HL-60/S4 treated with phorbol 12-myristate 13-acetate at 8.2 ng/mL for 4 days and 3 days (cell line): ENCODE results near the gene EXOSC9.
"Not testable (repeated sequence)": the region's sequence is repeated elsewhere in the genome, so short reads cannot be mapped to it uniquely, and the experiment has no call there.

ENCODE experiments used
- in situ Hi-C: fragments of 300-500 bp; cut with MboI; formaldehyde crosslinking; loops from 2 replicates; pipeline ENCODE4 v1.15.0; 2022; ENCODE audit warnings: low sequenced_read_pairs

Gene EXOSC9, protein sequence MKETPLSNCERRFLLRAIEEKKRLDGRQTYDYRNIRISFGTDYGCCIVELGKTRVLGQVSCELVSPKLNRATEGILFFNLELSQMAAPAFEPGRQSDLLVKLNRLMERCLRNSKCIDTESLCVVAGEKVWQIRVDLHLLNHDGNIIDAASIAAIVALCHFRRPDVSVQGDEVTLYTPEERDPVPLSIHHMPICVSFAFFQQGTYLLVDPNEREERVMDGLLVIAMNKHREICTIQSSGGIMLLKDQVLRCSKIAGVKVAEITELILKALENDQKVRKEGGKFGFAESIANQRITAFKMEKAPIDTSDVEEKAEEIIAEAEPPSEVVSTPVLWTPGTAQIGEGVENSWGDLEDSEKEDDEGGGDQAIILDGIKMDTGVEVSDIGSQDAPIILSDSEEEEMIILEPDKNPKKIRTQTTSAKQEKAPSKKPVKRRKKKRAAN

DNA sequence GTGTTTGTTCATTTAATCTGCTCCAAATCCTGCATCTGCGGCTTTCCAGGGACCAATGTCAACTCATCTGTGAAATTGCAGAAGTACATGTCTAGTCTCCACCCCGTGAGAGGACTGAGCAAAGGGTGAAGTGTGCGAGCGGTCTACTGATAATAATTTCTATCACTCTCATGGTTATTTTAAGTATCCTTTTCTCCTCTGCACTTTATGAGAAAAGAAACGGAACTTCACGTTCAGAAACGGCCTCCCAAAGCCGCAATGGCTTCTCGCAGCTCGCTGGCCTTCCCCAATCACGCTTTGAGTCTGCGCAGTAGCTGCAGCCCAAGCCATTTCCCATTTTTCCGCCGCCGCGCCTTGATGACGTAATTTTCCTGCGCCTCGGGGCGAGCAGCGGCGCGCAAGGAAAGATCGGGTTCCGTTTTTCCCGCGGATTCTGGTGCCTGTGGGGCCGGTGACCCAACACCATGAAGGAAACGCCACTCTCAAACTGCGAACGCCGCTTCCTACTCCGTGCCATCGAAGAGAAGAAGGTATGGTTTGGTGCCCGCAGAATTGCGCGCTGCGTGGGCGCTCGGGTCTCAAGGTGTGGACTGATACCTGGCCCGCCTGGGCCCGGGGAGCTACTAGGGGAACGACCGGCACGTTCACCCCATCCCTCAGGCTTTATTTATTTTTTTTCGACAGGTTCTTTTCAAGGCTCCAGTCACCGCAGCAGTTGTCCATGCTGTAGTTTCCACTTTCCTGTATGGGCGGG lies at the start of gene EXOSC9:
TSS of gene EXOSC9 (plus strand) at position 363 of the 754 bp plus-strand sequence. CDS start at position 465, 102 bp downstream.
- in situ Hi-C loops = no loop called here

DNA sequence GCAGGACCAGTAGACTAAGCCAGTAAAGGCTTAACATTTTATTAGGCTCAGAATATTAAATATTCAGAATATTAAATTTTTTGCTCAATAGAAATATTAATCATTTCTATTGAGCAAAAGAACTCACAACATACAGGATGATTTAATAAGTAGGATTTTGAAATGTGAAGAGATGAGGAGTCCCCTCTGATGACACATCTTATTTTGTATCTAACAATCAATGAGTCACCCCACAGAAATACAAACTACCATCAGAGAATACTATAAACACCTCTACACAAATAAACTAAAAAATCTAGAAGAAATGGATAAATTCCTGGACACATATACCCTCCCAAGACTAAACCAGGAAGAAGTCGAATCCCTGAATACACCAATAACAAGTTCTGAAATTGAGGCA lies 49.0 kb upstream of the EXOSC9 start:
- in situ Hi-C loops = not testable (repeated sequence)

DNA sequence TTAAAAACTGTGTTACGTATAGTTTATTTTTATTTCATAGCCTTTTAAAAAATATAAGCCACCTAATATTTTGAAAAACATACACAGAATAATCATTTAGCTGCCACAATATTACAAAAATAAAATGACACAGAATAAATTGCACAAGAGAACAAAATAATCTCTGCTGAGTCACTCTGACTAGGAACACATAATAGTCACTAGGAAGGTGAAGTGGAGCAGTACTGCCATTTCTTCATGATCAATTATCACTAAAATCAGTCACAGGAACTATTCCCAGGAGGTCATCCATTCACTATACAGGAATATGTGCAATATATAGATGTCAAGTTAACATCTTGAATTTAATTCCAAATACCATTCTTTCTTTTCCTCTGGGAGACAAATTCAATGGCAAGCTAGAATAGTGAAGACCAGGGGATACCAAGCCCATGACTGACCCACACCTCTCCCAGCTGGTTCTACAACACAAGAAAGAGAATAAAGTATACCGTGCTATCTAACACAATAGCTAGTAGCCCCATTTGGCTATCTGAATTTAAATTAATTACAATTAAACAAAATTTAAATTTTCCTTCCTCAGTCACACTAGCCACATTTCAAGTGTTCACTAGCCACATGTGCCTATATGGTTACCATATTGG lies 42.1 kb upstream of the EXOSC9 start:
- in situ Hi-C loops = no loop called here

DNA sequence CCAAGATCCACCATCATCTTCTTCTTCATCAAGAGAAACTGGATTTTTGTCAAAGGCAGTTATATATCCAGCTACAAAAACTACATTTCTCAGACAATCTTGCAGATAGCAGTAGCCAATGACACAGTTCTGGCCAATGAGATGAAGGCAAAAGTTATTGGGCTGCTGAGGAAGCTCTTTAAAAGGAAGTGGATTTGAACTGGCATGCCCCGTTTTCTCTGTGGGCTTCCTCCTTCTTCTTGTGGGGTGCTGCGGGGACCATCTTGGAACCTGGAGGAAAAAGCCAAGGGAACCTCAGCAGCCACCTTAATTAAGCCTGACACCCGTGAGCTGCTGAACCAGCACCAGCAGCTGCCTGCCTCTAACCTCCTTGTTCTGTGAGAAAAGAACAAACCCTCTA lies 40.9 kb upstream of the EXOSC9 start:
- in situ Hi-C loops = no loop called here

DNA sequence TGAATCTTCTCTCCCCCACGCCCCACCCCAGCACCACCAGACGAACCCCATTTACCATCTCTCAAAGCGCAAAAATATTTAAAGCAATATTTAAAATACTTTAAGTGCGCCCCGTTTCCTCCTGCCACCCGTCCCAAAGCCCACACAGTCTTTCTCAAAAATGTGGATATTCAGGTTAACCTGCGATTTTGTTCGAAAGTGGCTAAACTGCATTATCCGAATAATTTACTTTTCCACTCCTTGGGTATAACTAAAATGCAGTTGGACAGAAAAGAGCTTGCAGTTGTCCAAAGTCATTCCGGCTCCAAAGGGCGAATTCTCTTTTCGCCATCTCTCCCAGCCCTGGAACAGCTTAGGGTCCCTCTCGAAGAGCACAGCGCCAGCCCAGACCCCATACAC lies 36.8 kb upstream of the EXOSC9 start:
- in situ Hi-C loops = no loop called here

DNA sequence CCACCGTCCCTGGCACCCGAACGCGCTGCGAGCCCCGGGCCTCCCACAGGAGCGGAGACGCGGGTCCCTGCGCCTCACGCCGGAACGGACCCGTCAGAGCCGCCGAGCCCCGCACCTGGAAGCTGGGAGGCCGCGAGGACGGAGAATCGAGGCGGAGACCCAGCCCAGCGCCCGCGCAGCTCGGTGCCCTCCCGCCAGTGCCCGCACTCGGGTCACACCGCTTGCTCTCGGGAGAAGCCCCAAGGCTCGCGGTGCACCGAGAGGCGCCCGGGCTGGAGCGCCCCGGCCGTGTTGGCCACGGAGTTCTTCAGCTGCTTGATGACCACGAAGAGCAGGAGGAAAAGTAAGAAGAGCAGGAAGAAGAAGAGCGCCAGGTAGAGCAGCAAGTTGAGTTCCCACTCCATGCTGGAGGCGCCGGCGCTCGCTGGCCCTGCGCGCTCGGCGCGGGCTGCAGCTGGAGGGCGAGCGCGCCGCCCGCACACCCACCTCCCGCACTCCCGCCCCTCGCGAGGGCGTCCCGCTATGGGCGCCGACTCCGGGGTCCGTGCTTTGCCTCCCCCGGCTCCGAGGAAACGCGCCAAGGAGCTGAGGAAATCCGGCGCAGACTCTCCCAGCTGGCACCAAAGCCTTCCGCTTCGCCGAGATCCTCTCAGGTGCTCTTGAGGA lies 36.3 kb upstream of the EXOSC9 start, which contains the start of gene SMIM43:
TSS of gene SMIM43 (minus strand) at position 463 of the 666 bp plus-strand sequence. CDS start at position 404, 59 bp downstream.
- in situ Hi-C loops = no loop called here

DNA sequence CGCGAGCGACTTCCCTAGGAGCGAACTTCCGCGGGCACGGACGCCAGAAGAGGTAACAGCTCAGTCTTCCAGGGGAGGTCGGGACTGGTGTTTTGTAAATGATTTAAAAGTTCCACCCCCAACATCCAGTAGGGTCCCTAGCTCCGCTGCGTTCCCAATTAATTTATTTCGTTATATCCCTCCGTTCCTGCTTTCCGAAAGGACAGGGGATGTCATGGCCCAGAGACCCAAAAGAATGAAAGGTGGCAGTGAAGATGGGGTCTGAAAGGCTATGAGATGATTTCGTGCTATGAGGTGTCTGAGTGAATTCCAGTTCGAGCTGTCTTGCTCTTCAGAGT lies 35.8 kb upstream of the EXOSC9 start:
- in situ Hi-C loops = no loop called here

DNA sequence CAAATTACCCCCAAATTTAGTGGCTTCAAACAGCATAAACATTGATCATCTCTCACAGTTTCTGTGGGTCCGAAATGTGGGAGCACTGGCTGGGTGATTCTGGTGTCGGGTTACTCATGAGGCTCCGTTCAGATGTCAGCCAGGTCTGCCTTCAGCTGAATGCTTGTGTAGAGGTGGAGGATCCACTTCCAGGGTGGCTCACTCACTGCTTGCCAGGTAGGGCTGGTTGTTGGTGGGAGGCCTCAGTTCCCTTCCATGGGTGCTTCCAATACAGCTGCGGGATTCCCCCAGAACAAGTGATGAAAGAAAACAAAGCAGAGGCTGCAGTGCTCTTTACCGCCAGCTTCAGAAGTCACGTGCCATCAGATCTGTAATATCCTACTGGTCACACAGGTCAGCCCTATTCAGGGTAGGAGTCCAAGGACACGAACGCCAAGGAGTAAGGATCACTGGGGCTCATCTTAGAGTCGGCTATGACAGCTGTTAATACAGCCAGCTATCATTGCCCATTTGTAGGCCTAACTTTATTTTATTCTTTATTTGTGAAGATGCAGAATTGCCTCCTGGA lies 35.1 kb upstream of the EXOSC9 start:
- in situ Hi-C loops = no loop called here

DNA sequence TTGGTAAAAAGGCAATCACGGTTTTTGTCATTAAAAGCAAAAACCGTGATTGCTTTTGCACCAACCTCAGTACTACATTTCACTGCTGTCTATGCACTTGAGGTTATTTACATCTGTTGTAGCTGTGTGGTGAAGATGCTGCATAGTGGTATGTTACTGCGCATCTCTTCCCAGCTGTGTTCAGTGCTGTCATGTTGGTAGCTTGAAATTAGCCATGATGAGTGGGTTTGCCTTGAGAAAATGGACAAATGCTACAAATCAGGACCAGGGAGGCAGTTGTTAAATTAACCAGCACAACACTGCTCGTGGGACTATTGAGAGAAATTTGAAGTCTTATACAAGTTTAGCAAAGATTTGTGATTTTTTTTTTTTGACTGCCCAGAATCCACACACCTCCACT lies 34.0 kb upstream of the EXOSC9 start:
- in situ Hi-C loops = no loop called here

DNA sequence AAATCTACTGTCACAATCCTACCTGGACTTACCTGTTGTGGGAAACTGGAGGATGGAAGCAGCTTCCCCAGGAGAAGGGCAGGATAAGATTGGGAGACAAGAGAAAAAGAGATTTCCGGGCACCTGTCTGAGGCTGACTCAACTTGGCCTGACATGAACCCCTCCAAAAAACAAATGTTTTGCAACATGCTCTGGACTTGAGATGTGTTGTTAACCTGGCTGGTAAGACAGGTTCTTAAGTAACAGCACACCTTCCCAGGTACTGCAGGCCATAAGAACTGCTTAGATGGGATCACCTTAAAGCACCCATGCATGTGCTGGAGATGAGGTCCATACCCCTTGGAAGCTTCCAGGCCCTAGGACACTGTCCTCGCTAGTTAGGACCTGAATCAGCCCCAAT lies 31.8 kb upstream of the EXOSC9 start:
- in situ Hi-C loops = no loop called here

DNA sequence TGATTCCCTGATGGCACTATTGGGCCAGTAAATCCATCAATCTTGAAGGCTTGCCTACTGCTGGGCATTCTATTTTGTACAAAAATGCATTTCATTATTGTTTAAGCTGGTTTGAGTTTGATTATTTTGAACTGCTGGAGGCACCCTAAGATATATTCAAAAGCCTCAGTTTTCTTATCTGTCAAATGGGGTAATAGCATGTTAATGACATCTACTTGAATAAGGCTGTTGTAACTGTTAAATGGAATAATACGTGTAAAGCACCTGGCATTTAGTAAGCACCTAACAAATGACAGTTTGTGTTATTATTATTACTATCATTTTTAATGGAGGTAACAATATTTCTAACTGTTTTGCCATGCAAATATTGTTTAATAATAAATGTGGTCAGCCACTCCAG lies 29.3 kb upstream of the EXOSC9 start:
- in situ Hi-C loops = no loop called here

DNA sequence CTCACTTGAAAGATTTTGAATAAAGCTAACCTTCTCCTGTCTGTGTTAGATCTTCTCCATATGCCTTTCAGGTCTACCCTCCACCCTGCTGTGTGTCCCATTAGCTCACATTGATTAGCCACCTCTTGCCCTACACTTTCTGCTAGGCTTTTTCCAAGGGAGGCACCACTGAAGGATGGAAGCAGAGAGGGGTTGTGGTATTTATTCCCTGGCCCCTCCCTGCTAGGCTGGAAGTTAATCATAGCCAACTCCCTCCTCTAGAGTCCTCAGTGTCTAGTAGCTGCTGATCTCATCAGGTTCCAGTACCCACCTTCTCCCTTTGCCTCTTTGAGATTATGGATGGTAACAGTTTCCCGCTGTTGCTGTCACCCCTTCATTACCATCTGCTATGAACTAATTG lies 27.2 kb upstream of the EXOSC9 start:
- in situ Hi-C loops = no loop called here

DNA sequence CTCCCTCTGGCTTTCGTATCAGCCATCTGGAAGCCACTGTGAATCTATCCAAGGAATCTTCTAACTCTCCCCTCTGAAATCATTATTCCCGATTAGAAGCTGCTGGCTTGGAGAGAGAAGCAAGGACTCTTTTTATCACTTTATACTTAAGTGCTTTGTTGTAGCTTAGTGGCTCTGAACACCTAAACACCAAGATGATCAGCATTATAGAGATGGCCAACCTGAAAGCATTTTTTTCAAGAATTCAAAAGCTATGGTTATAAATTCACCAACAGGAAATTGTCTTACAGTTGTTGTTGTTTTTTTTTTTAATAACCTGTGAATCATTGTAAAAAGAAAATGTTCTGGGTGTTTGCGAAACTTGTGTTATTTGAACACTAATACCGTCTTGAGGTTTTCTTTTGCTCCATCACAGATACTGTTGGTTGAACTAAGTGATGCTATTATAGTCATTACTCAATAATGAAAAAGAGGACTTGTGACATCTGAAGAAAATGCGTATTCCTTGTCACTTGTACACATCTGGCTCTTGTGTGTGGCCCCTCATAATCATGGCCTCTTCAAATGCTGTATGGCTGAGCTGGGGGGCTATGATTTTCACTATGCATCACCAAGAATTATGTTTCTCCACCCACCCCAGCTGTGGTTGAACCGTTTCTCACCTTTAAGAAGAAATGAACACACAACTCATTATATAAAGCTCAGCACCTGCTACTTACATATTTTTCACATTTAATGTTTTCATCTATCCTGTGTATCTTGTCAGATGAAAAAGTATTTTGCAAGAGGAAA lies 24.3 kb upstream of the EXOSC9 start:
- in situ Hi-C loops = no loop called here

DNA sequence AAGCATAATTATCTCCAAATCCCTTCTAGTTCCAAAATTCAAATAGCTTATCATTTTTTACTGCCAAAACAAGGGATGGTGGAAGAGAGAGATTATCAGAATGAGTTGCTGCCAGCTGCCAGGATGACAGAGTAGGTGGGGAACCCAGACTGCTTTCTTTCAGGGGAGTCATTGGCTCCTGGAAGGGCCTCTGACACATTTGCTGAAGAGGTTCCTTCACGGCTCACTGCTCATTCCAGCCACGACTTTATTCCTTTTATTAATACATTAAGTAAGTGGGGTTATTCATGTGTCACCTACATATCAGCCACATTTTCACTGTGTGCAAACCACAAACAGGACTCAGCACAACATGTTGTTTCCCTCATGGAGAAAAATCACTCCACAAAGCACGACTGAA lies 23.5 kb upstream of the EXOSC9 start:
- in situ Hi-C loops = no loop called here

DNA sequence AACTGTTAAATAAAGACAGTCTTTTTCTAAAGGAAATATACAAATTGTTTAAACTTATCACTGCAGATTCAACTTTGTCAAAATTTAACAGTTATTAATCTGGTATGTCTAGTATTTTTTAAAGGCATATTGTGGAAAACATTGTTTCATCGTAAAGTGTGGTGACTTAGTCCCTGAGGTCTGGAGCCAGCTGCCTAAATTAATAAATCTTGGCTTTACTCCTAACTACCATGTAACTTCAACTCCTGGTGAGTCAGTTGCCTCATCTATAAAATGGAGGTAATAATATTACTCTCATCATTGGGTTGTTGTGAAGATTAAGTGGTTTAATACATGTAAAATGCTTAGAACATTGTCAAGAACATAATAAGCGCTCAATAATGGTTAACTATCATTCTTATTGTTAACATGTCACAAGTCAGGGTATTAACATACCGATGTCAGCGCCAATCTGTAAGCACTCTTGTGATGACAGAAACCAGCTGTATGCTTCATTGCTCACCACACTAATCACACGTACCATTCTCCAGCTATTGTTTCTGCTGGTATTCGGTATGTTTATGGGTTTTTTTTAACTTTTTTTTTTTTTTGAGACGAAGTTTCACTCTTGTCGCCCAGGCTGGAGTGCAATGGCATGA lies 22.0 kb upstream of the EXOSC9 start:
- in situ Hi-C loops = no loop called here

DNA sequence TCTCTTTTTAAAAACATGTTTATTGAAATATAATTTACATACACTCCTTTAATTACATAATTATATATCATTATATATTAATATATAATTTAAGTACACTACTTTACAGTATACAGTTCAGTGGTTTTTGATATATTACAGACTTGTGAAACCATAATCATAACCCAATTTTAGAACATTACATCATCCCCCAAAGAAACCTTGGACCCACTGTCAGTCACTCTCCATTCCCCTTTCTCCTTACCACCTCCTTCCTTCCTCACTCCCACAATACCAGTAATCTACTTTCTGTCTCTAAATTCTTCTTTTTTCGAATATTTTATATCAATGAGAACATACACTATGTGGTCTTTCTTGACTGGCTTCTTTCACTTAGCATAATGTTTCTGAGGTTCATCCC lies 17.9 kb upstream of the EXOSC9 start:
- in situ Hi-C loops = no loop called here

DNA sequence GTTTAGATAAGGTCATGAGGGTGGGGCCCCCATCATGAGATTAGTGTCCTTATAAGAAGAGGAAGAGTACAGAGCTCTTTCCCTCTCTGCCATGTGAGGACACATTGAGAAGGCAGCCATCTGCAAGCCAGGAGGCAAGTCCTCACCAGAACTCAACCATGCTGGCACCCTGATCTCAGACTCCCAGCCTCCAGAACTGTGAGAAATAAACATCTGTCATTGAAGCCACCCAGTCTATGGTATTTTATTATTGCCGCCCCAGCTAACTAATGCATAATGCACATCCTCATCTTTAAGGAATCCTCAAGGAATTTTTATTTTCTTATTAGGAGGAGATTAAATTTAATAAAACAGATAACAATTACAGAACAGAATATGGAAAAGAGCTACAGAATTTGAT lies 16.7 kb upstream of the EXOSC9 start:
- in situ Hi-C loops = no loop called here

DNA sequence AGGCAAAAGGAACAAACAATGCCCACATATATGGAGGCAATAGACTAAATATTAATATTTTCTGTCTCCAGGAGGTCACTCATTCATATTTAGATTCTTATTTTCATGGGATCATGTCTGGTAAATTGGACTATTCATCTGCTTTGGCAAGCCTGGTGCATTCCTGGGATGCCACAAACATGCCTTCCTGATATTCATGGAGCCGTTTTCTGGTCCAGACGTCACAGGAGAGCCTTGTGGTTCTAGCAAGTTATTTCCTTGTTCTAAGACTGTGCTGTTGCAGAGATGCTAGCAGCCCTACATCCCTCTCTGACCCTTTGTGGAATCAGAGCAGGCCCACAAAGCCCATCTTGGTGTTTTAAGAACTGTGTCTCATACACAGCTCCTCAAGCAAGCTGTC lies 16.1 kb upstream of the EXOSC9 start:
- in situ Hi-C loops = no loop called here

DNA sequence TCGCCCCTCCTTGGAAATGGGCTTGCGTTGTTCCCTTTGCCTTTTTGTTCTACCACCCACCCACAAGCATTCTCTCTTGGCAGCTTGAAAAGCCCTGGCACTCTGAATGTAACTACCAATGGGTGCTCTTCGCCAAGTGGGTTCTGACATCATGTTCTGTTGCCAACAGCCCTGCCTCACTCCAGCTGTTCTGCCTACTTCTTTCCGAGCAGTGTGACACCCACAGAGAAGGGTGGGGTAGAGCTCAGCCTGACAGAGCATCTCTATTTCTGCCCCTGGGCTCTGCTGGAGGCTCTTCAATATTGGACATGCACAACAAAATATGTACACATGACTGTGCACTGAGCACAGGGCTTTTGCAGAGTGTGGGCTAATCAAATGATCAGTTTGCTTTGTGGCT lies 15.6 kb upstream of the EXOSC9 start:
- in situ Hi-C loops = no loop called here

DNA sequence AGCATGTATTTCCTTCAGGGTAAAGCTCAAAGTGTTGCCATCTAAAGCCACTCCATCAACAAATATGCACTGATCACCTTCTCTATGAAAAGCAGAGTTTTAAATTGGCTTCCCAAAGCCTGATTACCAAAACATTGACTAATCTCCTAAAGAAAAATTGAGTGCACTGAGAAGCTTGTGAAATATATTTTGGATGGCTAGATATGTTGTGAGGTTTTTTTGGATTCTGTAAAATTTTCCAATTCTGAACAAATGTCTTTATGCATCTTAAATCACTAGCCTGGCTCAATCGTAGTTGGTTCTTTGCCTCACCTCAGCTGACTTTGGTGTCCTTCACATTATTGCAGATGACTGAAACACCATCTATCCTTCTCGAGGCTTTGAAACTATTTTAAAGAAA lies 14.9 kb upstream of the EXOSC9 start:
- in situ Hi-C loops = no loop called here
